ENCODE data around the gene GPR157.

GPR157 gene

GRCh38 chr1:9121496-9122409, 7.1 kb downstream of the GPR157 start:
- no peaks in the 10 kb centered on the region for H3K9me2 ChIP-seq (replicated peaks; ENCODE audit: low read depth, low read length)
- H2AFZ ChIP-seq (ENCODE audit: low read length): peak overlapping the region; percentile 30; the same call in 1 of the 2 replicates
- H3K4me2 ChIP-seq (ENCODE audit: low read depth, low read length, poor library complexity, severe bottlenecking): peak overlapping the region; percentile 49
- no peak overlapping the region for H3K9ac ChIP-seq (ENCODE audit: low read depth, low read length, poor library complexity, severe bottlenecking)
- peak overlapping the region; percentile 10 for H3K4me3 ChIP-seq (ENCODE audit: low read length, poor library complexity, severe bottlenecking)
- H3K27me3 ChIP-seq (ENCODE audit: insufficient read depth, low read length, poor library complexity, severe bottlenecking): no peaks in the 10 kb centered on the region
- H3K9me3 ChIP-seq (ENCODE audit: insufficient read depth, low read depth, low read length): no peaks in the 10 kb centered on the region
- TF ChIP-seq EZH2phosphoT487 (IDR thresholded peaks at IDR 0.05; ENCODE audit: borderline replicate concordance) (no peak), CTCF (conservative IDR thresholded peaks at IDR 0.05; ENCODE audit: low read length) (no peak)
- H3K36me3 ChIP-seq (ENCODE audit: insufficient read depth, low read length): no peaks in the 10 kb centered on the region
- no peaks in the 10 kb centered on the region for H4K20me1 ChIP-seq (ENCODE audit: insufficient read depth, low read length, poor library complexity, severe bottlenecking)
- H3K4me1 ChIP-seq (ENCODE audit: insufficient read depth, low read length, poor library complexity, severe bottlenecking): peaks cover 18% of the 10 kb centered on the region
- no peaks in the 10 kb centered on the region for H3K79me2 ChIP-seq (ENCODE audit: insufficient read depth, low read length)
- no peaks in the 10 kb centered on the region for H3F3A ChIP-seq (ENCODE audit: low read depth)

GRCh38 chr1:9120312-9120958, 8.5 kb downstream of the GPR157 start:
- Histone ChIP-seq H3K9ac (ENCODE audit: low read depth, low read length, poor library complexity, severe bottlenecking) (no peak overlapping the region), H3K79me2 (ENCODE audit: insufficient read depth, low read length) (no peaks in the 10 kb centered on the region), H3K4me2 (ENCODE audit: low read depth, low read length, poor library complexity, severe bottlenecking) (no peak overlapping the region), H3K4me3 (ENCODE audit: low read length, poor library complexity, severe bottlenecking) (no peak overlapping the region), H3K9me3 (ENCODE audit: insufficient read depth, low read depth, low read length) (no peaks in the 10 kb centered on the region), H3F3A (ENCODE audit: low read depth) (no peaks in the 10 kb centered on the region), H3K9me2 (replicated peaks; ENCODE audit: low read depth, low read length) (no peaks in the 10 kb centered on the region), H3K36me3 (ENCODE audit: insufficient read depth, low read length) (no peaks in the 10 kb centered on the region), H4K20me1 (ENCODE audit: insufficient read depth, low read length, poor library complexity, severe bottlenecking) (no peaks in the 10 kb centered on the region), H3K27me3 (ENCODE audit: insufficient read depth, low read length, poor library complexity, severe bottlenecking) (no peaks in the 10 kb centered on the region), H2AFZ (ENCODE audit: low read length) (no peak overlapping the region), H3K4me1 (ENCODE audit: insufficient read depth, low read length, poor library complexity, severe bottlenecking) (peaks cover 13% of the 10 kb centered on the region)
- TF ChIP-seq EZH2phosphoT487 (IDR thresholded peaks at IDR 0.05; ENCODE audit: borderline replicate concordance) (no peak), CTCF (conservative IDR thresholded peaks at IDR 0.05; ENCODE audit: low read length) (no peak)

- H3K4me2 ChIP-seq (ENCODE audit: low read depth, low read length, poor library complexity, severe bottlenecking): no peak overlapping the region
- peaks cover 11% of the 10 kb centered on the region for H3K4me1 ChIP-seq (ENCODE audit: insufficient read depth, low read length, poor library complexity, severe bottlenecking)
- H3K4me3 ChIP-seq (ENCODE audit: low read length, poor library complexity, severe bottlenecking): no peak overlapping the region
- H3K9ac ChIP-seq (ENCODE audit: low read depth, low read length, poor library complexity, severe bottlenecking): no peak overlapping the region
- TF ChIP-seq EZH2phosphoT487 (IDR thresholded peaks at IDR 0.05; ENCODE audit: borderline replicate concordance) (no peak), CTCF (conservative IDR thresholded peaks at IDR 0.05; ENCODE audit: low read length) (no peak)
- H3K9me3 ChIP-seq (ENCODE audit: insufficient read depth, low read depth, low read length): no peaks in the 10 kb centered on the region
- no peak overlapping the region for H2AFZ ChIP-seq (ENCODE audit: low read length)
- no peaks in the 10 kb centered on the region for H4K20me1 ChIP-seq (ENCODE audit: insufficient read depth, low read length, poor library complexity, severe bottlenecking)
- H3K27me3 ChIP-seq (ENCODE audit: insufficient read depth, low read length, poor library complexity, severe bottlenecking): no peaks in the 10 kb centered on the region
- no peaks in the 10 kb centered on the region for H3K79me2 ChIP-seq (ENCODE audit: insufficient read depth, low read length)
- no peaks in the 10 kb centered on the region for H3F3A ChIP-seq (ENCODE audit: low read depth)
- no peaks in the 10 kb centered on the region for H3K9me2 ChIP-seq (replicated peaks; ENCODE audit: low read depth, low read length)
- H3K36me3 ChIP-seq (ENCODE audit: insufficient read depth, low read length): no peaks in the 10 kb centered on the region
Measured at GRCh38 chr1:9119745-9120144, 9.2 kb downstream of the GPR157 start.

All from Loucy (cell line).